OCI-LY1 (cell line): ENCODE measurements around the gene USH1C.

Source experiments
- EZH2 ChIP-seq: fragments of 200-600 bp; sonication (generic), shearing (Covaris generic); IDR thresholded peaks from 2 replicates; pipeline ENCODE4 v1.8.0; 2017; ENCODE audit warnings: borderline replicate concordance, mixed run types, mild to moderate bottlenecking, antibody characterized with exemption, low read length, moderate library complexity, mixed read lengths
- TF ChIP-seq, protein P1 (sequence below): fragments of 200-600 bp; sonication (generic), shearing (Covaris generic); IDR thresholded peaks from 2 replicates; pipeline ENCODE4 v1.5.1; 2017; ENCODE audit warnings: mild to moderate bottlenecking, antibody characterized with exemption, low read length, moderate library complexity, mixed read lengths

DNA sequence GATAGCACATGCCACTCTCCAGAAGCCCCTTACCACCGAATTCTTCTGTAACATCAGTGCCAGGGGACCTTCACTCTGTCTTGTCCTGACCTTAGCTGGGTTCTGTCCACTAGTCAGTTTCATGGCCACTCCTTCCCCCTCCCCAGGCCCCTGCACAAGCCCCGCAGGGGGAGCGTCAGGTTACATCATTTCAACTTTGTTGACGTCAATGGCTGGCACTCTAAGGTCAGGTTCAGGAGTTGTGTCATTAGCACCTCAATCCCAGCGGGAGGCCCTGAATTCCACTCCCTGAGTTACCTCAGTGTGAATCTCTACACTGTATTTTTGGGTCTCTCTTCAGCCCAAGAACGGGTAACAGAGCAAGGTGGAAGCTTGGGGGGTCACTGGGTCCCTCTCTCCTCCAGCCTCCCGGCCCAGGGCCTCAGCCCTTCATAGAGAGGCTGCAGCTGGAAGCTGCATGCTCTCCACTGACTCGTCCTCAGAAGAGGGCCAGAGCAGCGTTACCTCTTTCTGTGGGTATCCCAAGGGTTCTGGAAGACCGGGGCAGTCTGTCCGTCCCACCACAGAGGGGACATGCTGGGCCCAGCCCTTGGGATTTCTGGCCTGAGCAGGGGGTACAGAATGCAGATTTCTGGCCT lies 10.3 kb downstream of the USH1C start:
- TF ChIP-seq, protein P1, sequence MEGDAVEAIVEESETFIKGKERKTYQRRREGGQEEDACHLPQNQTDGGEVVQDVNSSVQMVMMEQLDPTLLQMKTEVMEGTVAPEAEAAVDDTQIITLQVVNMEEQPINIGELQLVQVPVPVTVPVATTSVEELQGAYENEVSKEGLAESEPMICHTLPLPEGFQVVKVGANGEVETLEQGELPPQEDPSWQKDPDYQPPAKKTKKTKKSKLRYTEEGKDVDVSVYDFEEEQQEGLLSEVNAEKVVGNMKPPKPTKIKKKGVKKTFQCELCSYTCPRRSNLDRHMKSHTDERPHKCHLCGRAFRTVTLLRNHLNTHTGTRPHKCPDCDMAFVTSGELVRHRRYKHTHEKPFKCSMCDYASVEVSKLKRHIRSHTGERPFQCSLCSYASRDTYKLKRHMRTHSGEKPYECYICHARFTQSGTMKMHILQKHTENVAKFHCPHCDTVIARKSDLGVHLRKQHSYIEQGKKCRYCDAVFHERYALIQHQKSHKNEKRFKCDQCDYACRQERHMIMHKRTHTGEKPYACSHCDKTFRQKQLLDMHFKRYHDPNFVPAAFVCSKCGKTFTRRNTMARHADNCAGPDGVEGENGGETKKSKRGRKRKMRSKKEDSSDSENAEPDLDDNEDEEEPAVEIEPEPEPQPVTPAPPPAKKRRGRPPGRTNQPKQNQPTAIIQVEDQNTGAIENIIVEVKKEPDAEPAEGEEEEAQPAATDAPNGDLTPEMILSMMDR, result no peak
- TF ChIP-seq EZH2, result no peak
